NB4 (cell line): ENCODE data around the gene GNA14.

Experiments used
- POLR2A ChIP-seq: IDR thresholded peaks from 2 replicates; pipeline ENCODE4 v1.6.1; 2011; ENCODE audit warnings: mild to moderate bottlenecking; ENCODE audit not compliant: insufficient read length; ENCODE audit errors: extremely low read depth
- TF ChIP-seq, protein P1 (sequence below): IDR thresholded peaks from one replicate; pipeline ENCODE4 v1.5.1; 2012; ENCODE audit warnings: low read depth, low read length

DNA sequence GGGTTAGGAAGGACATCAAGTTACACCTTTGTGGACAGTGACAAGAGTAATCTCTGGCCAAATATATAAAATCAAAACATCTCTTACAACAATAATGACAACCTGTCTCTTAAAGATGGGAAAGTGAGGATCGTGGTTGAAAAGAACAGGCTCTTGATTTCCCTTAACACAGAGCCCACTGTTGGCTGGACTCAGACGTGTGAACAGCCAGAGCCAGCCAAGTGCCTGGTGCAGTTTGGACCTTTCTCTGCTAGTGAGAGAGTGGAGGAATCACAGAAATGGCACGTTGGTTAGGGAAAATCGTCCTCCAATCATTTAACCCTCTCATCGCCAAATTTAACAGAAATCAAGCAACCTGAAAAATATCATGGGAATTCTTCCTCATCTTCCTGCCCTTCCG is 131.3 kb downstream of the GNA14 start:
- TF ChIP-seq, protein P1, sequence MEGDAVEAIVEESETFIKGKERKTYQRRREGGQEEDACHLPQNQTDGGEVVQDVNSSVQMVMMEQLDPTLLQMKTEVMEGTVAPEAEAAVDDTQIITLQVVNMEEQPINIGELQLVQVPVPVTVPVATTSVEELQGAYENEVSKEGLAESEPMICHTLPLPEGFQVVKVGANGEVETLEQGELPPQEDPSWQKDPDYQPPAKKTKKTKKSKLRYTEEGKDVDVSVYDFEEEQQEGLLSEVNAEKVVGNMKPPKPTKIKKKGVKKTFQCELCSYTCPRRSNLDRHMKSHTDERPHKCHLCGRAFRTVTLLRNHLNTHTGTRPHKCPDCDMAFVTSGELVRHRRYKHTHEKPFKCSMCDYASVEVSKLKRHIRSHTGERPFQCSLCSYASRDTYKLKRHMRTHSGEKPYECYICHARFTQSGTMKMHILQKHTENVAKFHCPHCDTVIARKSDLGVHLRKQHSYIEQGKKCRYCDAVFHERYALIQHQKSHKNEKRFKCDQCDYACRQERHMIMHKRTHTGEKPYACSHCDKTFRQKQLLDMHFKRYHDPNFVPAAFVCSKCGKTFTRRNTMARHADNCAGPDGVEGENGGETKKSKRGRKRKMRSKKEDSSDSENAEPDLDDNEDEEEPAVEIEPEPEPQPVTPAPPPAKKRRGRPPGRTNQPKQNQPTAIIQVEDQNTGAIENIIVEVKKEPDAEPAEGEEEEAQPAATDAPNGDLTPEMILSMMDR, result no peak
- TF ChIP-seq POLR2A, result no peak
